HEK293 (cell line): ENCODE results near the gene LILRA6.
A peak's percentile ranks its signal among the peaks of the same experiment; 100 is the strongest.

Experiments
- CTCF ChIA-PET: fragments of 350-600 bp; formaldehyde crosslinking; extraction: SDS; loops from one replicate; lab custom pipeline; 2021; ENCODE audit warnings: antibody characterized with exemption; lab: Yijun Ruan, JAX
- POLR2A ChIA-PET: fragments of 300-600 bp; formaldehyde crosslinking; extraction: SDS; loops from one replicate; lab custom pipeline; 2020; ENCODE audit warnings: antibody characterized with exemption, inconsistent platforms; lab: Yijun Ruan, JAX
- H3K27ac ChIP-seq: fragments of 200-500 bp; sonication (Bioruptor generic); 2 replicates; pipeline ENCODE4 v1.5.1; 2014; ENCODE audit warnings: low read depth, low read length, control low read depth, inconsistent platforms; ENCODE audit errors: extremely low read depth
- H3K36me3 ChIP-seq, 2 experiments: fragments of 200-500 bp in 1 of 2; sonication (Bioruptor generic) in 1 of 2; 1 replicate in 1 of 2; 2 replicates in 1 of 2; pipeline ENCODE4 v1.5.1; 2014 to 2017; ENCODE audit warnings: inconsistent platforms in 2 of 2, low read length in 2 of 2; ENCODE audit not compliant: control insufficient read depth in 2 of 2, insufficient read depth in 1 of 2
- H3K4me1 ChIP-seq: fragments of 200-500 bp; sonication (Bioruptor generic); 2 replicates; pipeline ENCODE4 v1.5.1; 2014; ENCODE audit warnings: mild to moderate bottlenecking, low read length, inconsistent platforms; ENCODE audit not compliant: control insufficient read depth, insufficient read depth
- H3K4me3 ChIP-seq: 2 replicates; pipeline ENCODE4 v1.5.1; 2011; ENCODE audit warnings: low read depth, mild to moderate bottlenecking, control low read depth, low read length, moderate library complexity
- H3K9me3 ChIP-seq: fragments of 200-500 bp; sonication (Bioruptor generic); 2 replicates; pipeline ENCODE4 v1.5.1; 2014; ENCODE audit warnings: low read depth, low read length, inconsistent platforms; ENCODE audit not compliant: control insufficient read depth, insufficient read depth
- FEZF1 ChIP-seq: fragments of 450-650 bp; formaldehyde crosslinking; IDR thresholded peaks from 2 replicates; pipeline ENCODE4 v1.5.1; 2016; ENCODE audit warnings: missing biosample characterization, missing genetic modification characterization
- GLIS1 ChIP-seq: fragments of 450-650 bp; formaldehyde crosslinking; IDR thresholded peaks from 2 replicates; pipeline ENCODE4 v1.5.1; 2016; ENCODE audit warnings: missing biosample characterization, missing genetic modification characterization
- KLF8 ChIP-seq: fragments of 450-650 bp; formaldehyde crosslinking; IDR thresholded peaks from 2 replicates; pipeline ENCODE4 v1.5.1; 2016; ENCODE audit warnings: missing biosample characterization, missing genetic modification characterization
- OSR2 ChIP-seq: fragments of 450-650 bp; formaldehyde crosslinking; IDR thresholded peaks from 2 replicates; pipeline ENCODE4 v1.5.1; 2016; ENCODE audit warnings: missing biosample characterization, missing genetic modification characterization
- ZBTB20 ChIP-seq: fragments of 450-650 bp; formaldehyde crosslinking; IDR thresholded peaks from 2 replicates; pipeline ENCODE4 v1.5.1; 2016; ENCODE audit warnings: missing biosample characterization, missing genetic modification characterization
- ZIC2 ChIP-seq: fragments of 450-650 bp; formaldehyde crosslinking; IDR thresholded peaks from 2 replicates; pipeline ENCODE4 v1.5.1; 2016; ENCODE audit warnings: missing biosample characterization, missing genetic modification characterization
- ZNF302 ChIP-seq: fragments of 450-650 bp; formaldehyde crosslinking; IDR thresholded peaks from 2 replicates; pipeline ENCODE4 v1.5.1; 2016; ENCODE audit warnings: missing biosample characterization, missing genetic modification characterization, low read depth
- ZNF362 ChIP-seq: fragments of 450-650 bp; formaldehyde crosslinking; IDR thresholded peaks from 2 replicates; pipeline ENCODE4 v1.5.1; 2016; ENCODE audit warnings: missing biosample characterization, missing genetic modification characterization
- ZNF549 ChIP-seq: fragments of 450-650 bp; IDR thresholded peaks from 2 replicates; pipeline ENCODE4 v1.5.1; 2018; ENCODE audit warnings: missing biosample characterization, missing genetic modification characterization, mild to moderate bottlenecking, inconsistent platforms, moderate library complexity
- ZNF600 ChIP-seq: fragments of 450-650 bp; formaldehyde crosslinking; IDR thresholded peaks from 2 replicates; pipeline ENCODE4 v1.5.1; 2016; ENCODE audit warnings: missing biosample characterization, missing genetic modification characterization
- ZNF664 ChIP-seq: fragments of 450-650 bp; formaldehyde crosslinking; IDR thresholded peaks from 2 replicates; pipeline ENCODE4 v1.5.1; 2016; ENCODE audit warnings: missing biosample characterization, missing genetic modification characterization
- TF ChIP-seq, protein P1 (sequence below): sonication (generic); formaldehyde crosslinking; IDR thresholded peaks from 2 replicates; pipeline ENCODE4 v1.8.1; 2022; ENCODE audit warnings: mild to moderate bottlenecking, moderate library complexity, missing genetic modification reagents
- TF ChIP-seq, protein P2 (sequence below): fragments of 450-650 bp; formaldehyde crosslinking; IDR thresholded peaks from 2 replicates; pipeline ENCODE4 v1.5.1; 2016; ENCODE audit warnings: missing biosample characterization, missing genetic modification characterization
- TF ChIP-seq, protein P3 (sequence below): fragments of 450-650 bp; formaldehyde crosslinking; IDR thresholded peaks from 2 replicates; pipeline ENCODE4 v1.5.1; 2016; ENCODE audit warnings: missing biosample characterization, missing genetic modification characterization
- TF ChIP-seq, protein P4 (sequence below): fragments of 450-650 bp; formaldehyde crosslinking; IDR thresholded peaks from 2 replicates; pipeline ENCODE4 v1.5.1; 2016; ENCODE audit warnings: missing biosample characterization, missing genetic modification characterization

LILRA6 gene

DNA sequence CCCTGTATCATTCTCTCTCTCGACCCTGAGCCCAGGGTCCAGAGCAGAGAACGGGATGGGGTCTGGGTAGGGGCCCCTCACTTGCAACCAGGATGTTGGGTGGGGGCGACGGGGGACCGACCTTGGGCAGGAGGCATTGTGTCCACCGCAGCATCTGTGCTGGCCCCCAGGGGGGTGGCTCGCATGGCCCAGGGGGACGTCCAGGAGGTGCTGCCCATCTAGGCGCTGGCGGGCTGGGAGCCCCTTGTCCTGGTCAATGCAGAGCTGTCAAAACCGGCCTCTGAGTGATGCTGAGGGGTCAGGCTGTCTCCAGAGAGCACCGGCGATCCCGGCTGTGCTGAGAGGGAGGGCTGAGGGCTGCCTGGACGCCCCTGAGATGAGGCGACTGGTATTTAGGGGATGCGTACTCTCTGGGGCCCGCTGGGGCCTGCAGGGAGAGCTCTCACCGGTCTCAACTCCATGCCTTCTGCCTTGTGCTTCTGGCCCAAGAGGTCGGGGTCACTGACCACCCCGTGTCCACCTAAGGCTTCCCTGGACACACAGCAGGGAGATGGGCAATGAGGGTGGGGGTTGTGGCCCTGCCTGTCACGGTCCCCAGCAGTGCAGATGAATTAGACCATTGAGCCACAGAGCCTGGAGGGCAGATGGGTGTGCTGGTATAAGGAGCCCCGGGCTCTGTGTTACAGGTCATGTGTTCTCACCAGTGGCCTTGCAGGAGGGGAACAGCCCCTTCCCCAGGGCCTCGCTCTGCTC, 33.4 kb downstream of the LILRA6 start (continued):
- TF ChIP-seq, protein P1, sequence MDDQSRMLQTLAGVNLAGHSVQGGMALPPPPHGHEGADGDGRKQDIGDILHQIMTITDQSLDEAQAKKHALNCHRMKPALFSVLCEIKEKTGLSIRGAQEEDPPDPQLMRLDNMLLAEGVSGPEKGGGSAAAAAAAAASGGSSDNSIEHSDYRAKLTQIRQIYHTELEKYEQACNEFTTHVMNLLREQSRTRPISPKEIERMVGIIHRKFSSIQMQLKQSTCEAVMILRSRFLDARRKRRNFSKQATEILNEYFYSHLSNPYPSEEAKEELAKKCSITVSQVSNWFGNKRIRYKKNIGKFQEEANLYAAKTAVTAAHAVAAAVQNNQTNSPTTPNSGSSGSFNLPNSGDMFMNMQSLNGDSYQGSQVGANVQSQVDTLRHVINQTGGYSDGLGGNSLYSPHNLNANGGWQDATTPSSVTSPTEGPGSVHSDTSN (CRISPR knock-in tag), result peak; percentile 81
- TF ChIP-seq ZIC2 (tag by site-specific recombination), result 0 out of 2 replicates have a peak, but pooled peaks have one; percentile 14
- peak; percentile 99 for TF ChIP-seq ZBTB20 (tag by site-specific recombination)

GRCh38 chr19:54208784-54209057, 33.9 kb downstream of the LILRA6 start:
- TF ChIP-seq GLIS1 (peak; percentile 42), ZNF362 (tag by site-specific recombination) (no peak), ZNF302 (no peak)
- TF ChIP-seq, protein P2, sequence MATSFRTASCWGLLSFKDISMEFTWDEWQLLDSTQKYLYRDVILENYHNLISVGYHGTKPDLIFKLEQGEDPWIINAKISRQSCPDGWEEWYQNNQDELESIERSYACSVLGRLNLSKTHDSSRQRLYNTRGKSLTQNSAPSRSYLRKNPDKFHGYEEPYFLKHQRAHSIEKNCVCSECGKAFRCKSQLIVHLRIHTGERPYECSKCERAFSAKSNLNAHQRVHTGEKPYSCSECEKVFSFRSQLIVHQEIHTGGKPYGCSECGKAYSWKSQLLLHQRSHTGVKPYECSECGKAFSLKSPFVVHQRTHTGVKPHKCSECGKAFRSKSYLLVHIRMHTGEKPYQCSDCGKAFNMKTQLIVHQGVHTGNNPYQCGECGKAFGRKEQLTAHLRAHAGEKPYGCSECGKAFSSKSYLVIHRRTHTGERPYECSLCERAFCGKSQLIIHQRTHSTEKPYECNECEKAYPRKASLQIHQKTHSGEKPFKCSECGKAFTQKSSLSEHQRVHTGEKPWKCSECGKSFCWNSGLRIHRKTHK (tag by site-specific recombination), result no peak
- Histone ChIP-seq H3K4me3 (no peak overlapping the region), H3K36me3 (peaks cover 33 to 57% of the 10 kb centered on the region in 2 experiments), H3K27ac (peak overlapping the region; percentile 71), H3K4me1 (peaks cover 26% of the 10 kb centered on the region), H3K9me3 (no peaks in the 10 kb centered on the region)
- CTCF ChIA-PET, result no interaction called here
- POLR2A ChIA-PET, result interaction anchor here (1.3 to 9.1 kb wide), 3 partner anchors 8 to 72 kb away, joined by 6 to 152 read pairs (median 34); partner anchors contain the start of genes CNOT3, MBOAT7, RPS9 and TSEN34

DNA sequence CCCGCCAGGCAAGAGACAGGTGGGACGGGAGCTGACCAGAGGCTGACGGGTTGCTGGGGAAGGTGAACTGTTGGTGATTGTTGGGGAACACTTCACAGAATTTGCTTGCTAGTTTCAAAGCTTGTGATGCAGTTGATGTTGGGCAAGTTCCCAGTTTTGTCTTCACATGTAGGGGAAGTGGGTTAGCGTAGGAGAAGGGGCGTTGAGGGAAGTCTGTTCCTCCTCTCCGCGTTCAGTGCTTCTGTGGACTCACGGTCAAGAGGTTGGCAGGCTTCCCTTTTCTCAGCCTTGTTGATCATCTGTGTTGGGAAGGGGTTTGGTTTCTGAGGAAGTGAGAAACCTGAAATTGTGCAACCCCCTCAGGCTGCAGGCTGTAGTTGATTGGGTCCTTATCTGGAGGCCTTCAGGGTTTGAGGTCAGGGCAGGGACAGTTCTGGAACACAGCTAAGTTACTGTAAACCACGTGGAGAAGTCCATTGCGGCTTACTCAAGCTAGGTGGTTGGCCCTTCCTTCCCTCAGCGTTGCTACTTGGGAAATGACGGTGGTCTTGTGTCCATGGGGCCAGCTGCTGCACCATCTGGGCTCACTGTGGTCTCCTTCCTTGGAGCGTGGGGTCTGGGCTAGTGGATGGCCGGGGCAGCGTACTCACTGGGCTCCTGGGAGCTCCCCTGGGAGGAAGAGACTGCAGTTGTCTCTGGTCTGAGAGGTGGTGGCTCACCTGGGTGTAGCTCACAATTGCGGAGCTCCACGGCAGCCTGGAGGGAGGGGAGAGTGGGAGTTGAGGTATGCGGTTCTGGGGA, 34.4 kb downstream of the LILRA6 start:
- H3K9me3 ChIP-seq, result no peaks in the 10 kb centered on the region
- H3K36me3 ChIP-seq, result peaks cover 38 to 62% of the 10 kb centered on the region in 2 experiments
- peak overlapping the region; percentile 71; the same call in 1 of the 2 replicates for H3K27ac ChIP-seq
- TF ChIP-seq FEZF1 (tag by site-specific recombination) (peak; percentile 22; the same call in 1 of the 2 replicates), OSR2 (peak; percentile 38; the same call in 1 of the 2 replicates), ZNF600 (tag by site-specific recombination) (peak; percentile 28; the same call in 1 of the 2 replicates), ZNF549 (tag by site-specific recombination) (no peak), KLF8 (tag by site-specific recombination) (peak; percentile 35; the same call in 1 of the 2 replicates), ZNF664 (no peak)
- TF ChIP-seq, protein P3, sequence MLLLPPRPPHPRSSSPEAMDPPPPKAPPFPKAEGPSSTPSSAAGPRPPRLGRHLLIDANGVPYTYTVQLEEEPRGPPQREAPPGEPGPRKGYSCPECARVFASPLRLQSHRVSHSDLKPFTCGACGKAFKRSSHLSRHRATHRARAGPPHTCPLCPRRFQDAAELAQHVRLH (tag by site-specific recombination), result no peak
- TF ChIP-seq, protein P4, sequence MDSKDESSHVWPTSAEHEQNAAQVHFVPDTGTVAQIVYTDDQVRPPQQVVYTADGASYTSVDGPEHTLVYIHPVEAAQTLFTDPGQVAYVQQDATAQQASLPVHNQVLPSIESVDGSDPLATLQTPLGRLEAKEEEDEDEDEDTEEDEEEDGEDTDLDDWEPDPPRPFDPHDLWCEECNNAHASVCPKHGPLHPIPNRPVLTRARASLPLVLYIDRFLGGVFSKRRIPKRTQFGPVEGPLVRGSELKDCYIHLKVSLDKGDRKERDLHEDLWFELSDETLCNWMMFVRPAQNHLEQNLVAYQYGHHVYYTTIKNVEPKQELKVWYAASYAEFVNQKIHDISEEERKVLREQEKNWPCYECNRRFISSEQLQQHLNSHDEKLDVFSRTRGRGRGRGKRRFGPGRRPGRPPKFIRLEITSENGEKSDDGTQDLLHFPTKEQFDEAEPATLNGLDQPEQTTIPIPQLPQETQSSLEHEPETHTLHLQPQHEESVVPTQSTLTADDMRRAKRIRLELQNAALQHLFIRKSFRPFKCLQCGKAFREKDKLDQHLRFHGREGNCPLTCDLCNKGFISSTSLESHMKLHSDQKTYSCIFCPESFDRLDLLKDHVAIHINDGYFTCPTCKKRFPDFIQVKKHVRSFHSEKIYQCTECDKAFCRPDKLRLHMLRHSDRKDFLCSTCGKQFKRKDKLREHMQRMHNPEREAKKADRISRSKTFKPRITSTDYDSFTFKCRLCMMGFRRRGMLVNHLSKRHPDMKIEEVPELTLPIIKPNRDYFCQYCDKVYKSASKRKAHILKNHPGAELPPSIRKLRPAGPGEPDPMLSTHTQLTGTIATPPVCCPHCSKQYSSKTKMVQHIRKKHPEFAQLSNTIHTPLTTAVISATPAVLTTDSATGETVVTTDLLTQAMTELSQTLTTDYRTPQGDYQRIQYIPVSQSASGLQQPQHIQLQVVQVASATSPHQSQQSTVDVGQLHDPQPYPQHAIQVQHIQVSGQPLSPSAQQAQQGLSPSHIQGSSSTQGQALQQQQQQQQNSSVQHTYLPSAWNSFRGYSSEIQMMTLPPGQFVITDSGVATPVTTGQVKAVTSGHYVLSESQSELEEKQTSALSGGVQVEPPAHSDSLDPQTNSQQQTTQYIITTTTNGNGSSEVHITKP (tag by site-specific recombination), result 0 out of 2 replicates have a peak, but pooled peaks have one; percentile 23
- ChIA-PET CTCF (interaction anchor here (0.6 to 1.3 kb wide), 2 partner anchors 59 to 398 kb away, joined by 3 to 4 read pairs; no protein-coding TSS in a partner anchor), POLR2A (interaction anchor here (1.1 to 9.1 kb wide), 3 partner anchors 9 to 71 kb away, joined by 6 to 152 read pairs (median 7); partner anchors contain the start of genes CNOT3, MBOAT7 and TSEN34)
- H3K4me3 ChIP-seq, result no peak overlapping the region
- H3K4me1 ChIP-seq, result peaks cover 26% of the 10 kb centered on the region
